ENCODE data around the gene GPR156.
"Not testable (repeated sequence)": the region's sequence is repeated elsewhere in the genome, so short reads cannot be mapped to it uniquely, and the experiment has no call there.

Gene GPR156

DNA sequence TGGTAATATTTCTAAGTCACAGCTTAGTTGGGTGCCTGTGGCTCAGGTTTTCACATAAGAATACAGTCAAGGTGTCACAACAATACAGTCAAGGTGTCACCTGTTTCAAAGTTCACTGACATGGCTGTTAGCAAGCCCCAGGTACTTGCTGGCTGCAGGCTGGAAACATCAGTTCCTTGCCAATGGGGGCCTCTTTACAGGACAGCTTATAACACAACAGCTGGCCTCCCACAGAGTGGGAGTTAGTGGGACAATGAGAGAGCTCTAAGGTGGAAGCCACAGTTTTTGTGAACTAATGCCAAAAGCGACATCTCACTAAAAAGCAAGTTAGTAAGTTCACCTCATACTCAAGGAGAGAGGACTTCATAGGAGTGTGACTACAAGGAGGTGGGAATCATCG, 45.4 kb downstream of the GPR156 start:
- H3K4me3 Mint-ChIP-seq = no peak overlapping the region
- no peaks in the 10 kb centered on the region for H3K36me3 Mint-ChIP-seq
- H3K27ac Mint-ChIP-seq = no peak overlapping the region
- no peaks in the 10 kb centered on the region for H3K9me3 Mint-ChIP-seq
- DNase-seq = no peak
- CTCF ChIA-PET = interaction anchor here (1.0 to 1.1 kb wide), 2 partner anchors 178 to 179 kb away, joined by 3 to 5 read pairs; no protein-coding TSS in a partner anchor
- no peaks in the 10 kb centered on the region for H3K4me1 Mint-ChIP-seq
- peaks cover 32% of the 10 kb centered on the region for H3K27me3 Mint-ChIP-seq

DNA sequence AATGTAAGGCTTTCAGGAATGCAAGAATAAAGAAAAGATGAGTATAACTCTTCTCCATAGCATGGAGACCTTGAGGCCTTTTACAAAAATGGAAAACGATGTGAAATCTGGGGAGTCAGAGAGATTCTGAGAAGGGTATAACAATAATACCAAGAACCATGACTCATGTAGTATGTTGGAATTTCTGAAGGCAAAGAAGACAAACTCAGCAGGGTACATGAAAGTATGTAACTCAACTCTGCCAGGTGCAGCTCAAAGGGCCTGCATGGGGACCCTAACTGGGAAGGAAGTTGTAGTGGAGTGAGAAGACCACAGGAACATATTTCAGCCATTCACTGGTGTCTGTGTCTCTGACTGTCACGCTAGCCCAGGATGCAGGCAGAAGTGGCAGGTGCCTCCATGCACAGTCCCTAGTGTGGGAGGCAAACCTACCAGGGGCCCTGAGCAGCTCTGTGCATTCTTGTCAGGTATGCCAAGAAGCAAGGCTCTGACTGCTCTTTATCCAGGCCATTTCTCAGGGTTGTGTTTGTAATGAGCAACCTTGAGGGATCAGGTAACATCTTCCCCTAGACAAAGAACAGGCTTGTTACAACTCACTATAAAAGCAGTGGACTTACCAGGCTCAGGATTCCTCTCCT, 57.2 kb downstream of the GPR156 start:
- Mint-ChIP-seq H3K9me3 (no peaks in the 10 kb centered on the region), H3K36me3 (no peaks in the 10 kb centered on the region), H3K4me3 (no peak overlapping the region), H3K4me1 (peaks cover 3% of the 10 kb centered on the region), H3K27ac (no peak overlapping the region), H3K27me3 (peaks cover 7% of the 10 kb centered on the region)
- no peak for DNase-seq
- CTCF ChIA-PET = interaction anchor here (0.5 to 1.3 kb wide), 2 partner anchors 16 to 62 kb away, joined by 3 read pairs; no protein-coding TSS in a partner anchor

DNA sequence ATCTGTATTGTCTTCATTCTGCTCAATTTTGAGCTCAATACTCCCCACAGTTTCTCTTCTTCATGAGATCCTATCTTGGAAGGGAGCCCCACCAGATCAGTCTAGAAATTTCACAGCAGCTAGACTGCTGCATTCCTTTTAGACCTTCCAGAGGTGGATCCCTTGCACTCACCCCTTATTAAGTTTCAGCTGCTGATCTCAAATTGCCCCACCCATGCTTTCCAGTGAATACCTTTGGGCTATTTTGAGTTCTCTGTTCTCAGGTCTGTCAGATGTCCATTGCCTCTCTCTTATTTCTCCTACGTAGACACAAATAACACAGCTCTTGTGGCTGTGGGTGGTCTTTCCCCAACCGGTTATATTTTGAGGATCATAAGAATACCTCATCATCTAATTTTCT, 60.8 kb downstream of the GPR156 start:
- Mint-ChIP-seq H3K36me3 (no peaks in the 10 kb centered on the region), H3K4me1 (peaks cover 3% of the 10 kb centered on the region)
- CTCF ChIA-PET = no interaction called here

DNA sequence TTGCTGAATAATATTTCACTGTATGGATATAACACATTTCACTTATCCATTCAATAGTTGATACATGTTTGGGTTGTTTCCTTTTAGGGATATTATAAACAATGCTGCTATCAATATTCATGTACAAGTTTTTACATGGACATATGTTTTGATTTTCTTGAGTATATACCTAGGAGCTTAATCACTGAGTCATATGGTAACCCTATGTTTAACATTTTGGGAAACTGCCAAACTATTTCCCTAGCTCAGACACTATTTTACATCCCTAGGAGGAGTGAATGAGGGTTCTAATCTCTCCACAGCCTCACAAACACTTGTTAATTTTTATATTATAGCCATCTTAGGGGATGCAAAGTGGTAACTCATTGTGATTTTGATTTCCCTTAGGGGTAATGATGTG, 66.0 kb downstream of the GPR156 start:
- H3K4me1 Mint-ChIP-seq = no peaks in the 10 kb centered on the region

More for the DNA sequence above, 60.8 kb downstream of the GPR156 start:
- H3K27ac Mint-ChIP-seq = no peak overlapping the region
- DNase-seq = no peak
- H3K27me3 Mint-ChIP-seq = peaks cover 3% of the 10 kb centered on the region
- no peak overlapping the region for H3K4me3 Mint-ChIP-seq
- H3K9me3 Mint-ChIP-seq = peaks cover 2% of the 10 kb centered on the region

DNA sequence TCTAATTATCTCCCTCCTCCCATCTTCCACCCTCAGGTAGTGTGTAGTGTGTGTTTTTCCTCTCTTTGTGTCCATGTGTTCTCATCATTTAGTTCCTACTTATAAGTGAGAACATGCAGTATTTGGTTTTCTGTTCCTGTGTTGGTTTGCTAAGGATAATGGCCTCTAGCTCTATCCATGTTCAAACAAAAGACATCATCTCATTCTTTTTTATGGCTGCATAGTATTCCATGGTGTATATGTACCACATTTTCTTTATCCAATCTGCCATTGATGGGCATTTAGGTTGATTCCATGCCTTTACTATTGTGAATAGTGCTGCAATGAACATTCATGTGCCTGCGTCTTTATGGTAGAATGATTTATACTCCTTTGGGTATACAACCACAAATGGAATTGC, 68.4 kb downstream of the GPR156 start:
- H3K4me1 Mint-ChIP-seq, H3K36me3 Mint-ChIP-seq, H3K9me3 Mint-ChIP-seq, CTCF ChIA-PET, DNase-seq, H3K27ac Mint-ChIP-seq, H3K4me3 Mint-ChIP-seq, H3K27me3 Mint-ChIP-seq: not testable (repeated sequence)

More for the DNA sequence above, 66.0 kb downstream of the GPR156 start:
- Mint-ChIP-seq H3K27me3 (peaks cover under 1% of the 10 kb centered on the region), H3K4me3 (no peak overlapping the region), H3K27ac (no peak overlapping the region), H3K36me3 (no peaks in the 10 kb centered on the region), H3K9me3 (peaks cover 2% of the 10 kb centered on the region)
- CTCF ChIA-PET = no interaction called here
- DNase-seq = no peak

DNA sequence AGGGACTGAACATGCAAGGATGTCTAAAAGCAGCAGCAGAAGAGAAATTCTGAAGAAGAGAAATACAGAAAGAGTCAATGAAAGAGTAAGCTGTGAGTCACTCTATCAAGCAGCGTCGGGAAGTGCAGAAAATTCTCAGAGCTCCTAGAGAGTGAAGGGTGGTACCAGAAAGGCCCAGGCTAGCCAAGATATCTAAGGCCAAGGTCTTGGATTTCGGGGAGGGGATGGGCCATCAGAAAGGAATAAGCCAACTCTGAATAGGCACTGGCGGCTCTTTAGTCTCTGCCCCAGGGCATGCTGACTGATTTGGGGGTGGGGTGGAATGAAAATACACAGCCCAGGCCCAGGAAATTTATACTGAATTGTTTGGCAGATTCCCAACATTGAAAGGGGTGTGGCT, 70.8 kb downstream of the GPR156 start:
- Mint-ChIP-seq H3K9me3 (no peaks in the 10 kb centered on the region), H3K36me3 (no peaks in the 10 kb centered on the region), H3K4me3 (no peak overlapping the region), H3K27me3 (peaks cover 4% of the 10 kb centered on the region), H3K27ac (no peak overlapping the region), H3K4me1 (no peaks in the 10 kb centered on the region)
- no peak for DNase-seq
- CTCF ChIA-PET = no interaction called here

DNA sequence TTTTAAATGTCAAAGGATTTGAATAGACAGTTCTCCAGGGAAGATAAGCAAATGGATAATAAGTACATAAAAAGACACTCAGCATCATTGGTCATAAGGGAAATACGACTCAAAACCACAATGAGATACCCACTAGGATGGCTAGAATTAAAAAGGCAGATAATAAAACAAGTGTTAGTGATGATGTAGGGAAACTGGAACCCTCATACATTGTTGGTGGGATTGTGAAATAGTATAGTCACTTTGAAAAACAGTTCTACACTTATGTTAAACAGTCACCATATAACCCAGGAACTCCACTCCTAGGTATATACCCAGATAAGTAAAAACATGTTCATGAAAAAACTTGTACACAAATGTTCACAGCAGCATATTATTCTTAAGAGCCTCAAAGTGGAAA, 72.5 kb downstream of the GPR156 start:
- no peak overlapping the region for H3K4me3 Mint-ChIP-seq
- DNase-seq = no peak
- CTCF ChIA-PET = no interaction called here
- no peaks in the 10 kb centered on the region for H3K4me1 Mint-ChIP-seq
- H3K9me3 Mint-ChIP-seq = no peaks in the 10 kb centered on the region
- peaks cover 4% of the 10 kb centered on the region for H3K27me3 Mint-ChIP-seq
- no peaks in the 10 kb centered on the region for H3K36me3 Mint-ChIP-seq
- H3K27ac Mint-ChIP-seq = no peak overlapping the region

DNA sequence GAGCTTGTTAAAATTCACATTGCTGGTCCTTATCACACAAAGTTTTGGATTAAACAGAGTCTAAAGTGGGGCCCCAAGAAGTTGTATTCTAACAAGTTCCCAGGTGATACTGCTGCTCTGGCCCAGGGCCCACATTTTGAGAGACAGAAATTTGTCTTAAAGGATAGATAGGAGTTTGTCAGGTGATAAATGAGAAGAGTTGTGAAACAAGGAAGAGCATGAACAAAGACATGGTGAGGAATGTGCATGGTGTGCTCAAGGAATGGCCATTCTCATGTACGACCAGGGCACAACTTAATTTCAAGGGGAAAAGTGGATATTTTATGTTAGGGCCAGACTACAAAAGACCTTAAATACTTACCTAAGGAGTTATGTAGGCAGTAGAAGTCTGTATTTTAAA, 75.6 kb downstream of the GPR156 start:
- no peak for DNase-seq
- CTCF ChIA-PET = no interaction called here
- no peaks in the 10 kb centered on the region for H3K36me3 Mint-ChIP-seq
- H3K9me3 Mint-ChIP-seq = no peaks in the 10 kb centered on the region
- H3K27me3 Mint-ChIP-seq = peaks cover 4% of the 10 kb centered on the region
- no peak overlapping the region for H3K27ac Mint-ChIP-seq
- no peak overlapping the region for H3K4me3 Mint-ChIP-seq
- no peaks in the 10 kb centered on the region for H3K4me1 Mint-ChIP-seq

DNA sequence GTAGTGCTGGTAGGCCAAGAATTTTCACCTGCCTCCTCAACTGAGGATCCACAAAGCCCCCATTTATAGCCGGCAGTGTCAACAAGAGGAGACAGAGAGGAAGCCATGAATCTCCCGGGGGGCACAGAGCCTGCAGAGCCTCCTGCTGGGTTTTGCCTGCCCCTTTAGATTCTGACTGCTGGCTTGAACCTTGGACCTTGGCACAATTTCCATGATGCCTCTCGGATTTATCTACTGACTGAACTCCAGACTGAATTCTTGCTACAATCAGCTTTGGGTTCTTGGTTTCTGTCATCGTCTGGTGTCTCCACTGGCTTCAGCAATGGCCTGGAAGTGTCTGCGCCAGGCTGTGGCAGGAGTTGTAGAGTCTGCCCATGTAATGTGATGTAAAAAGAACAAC, 80.7 kb downstream of the GPR156 start:
- Mint-ChIP-seq H3K4me3 (no peak overlapping the region), H3K27me3 (no peaks in the 10 kb centered on the region), H3K4me1 (no peaks in the 10 kb centered on the region), H3K27ac (peak overlapping the region; percentile 16), H3K36me3 (no peaks in the 10 kb centered on the region), H3K9me3 (no peaks in the 10 kb centered on the region)
- DNase-seq = no peak
- CTCF ChIA-PET = no interaction called here

DNA sequence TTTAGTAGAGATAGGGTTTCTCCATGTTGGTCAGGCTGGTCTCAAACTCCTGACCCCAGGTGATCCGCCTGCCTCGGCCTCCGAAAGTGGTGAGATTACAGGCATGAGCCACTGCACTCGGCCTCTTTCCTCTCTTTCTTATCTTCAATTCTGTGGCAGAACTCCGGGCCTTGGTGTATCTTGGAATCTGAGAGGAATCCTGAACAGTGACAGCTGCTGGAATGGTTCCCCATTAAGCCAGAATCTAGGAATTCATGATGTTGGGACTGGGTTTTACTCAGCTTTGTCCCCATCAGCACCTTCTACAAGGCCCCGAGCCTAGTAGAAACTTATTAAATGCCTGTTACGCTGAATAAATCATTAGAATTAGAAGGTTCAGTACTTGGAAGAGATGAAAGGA, 81.4 kb downstream of the GPR156 start:
- Mint-ChIP-seq H3K9me3 (no peaks in the 10 kb centered on the region), H3K4me3 (no peak overlapping the region)
- CTCF ChIA-PET = no interaction called here

DNA sequence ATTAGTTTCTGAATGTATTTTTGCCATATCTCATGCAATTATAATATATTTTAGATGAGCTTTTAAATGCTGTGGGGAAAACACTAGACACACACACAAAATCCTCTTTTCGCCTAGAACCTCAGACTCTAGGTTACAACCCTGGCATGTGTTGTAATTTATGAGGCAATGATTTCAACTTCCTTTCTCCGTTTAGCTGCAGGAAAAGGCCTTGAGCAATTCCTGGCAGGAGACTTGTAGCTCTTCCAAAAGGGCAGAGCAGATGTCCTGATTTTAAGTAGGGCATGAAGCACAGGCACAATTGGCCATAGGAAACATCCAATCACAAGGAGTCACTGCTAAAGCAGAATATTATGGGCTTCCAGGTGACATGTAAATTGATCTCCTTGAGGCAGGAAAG, 82.0 kb downstream of the GPR156 start:
- H3K4me1 Mint-ChIP-seq = no peaks in the 10 kb centered on the region
- H3K27me3 Mint-ChIP-seq = no peaks in the 10 kb centered on the region
- H3K9me3 Mint-ChIP-seq = no peaks in the 10 kb centered on the region
- no peaks in the 10 kb centered on the region for H3K36me3 Mint-ChIP-seq
- H3K4me3 Mint-ChIP-seq = no peak overlapping the region
- no peak overlapping the region for H3K27ac Mint-ChIP-seq
- CTCF ChIA-PET = no interaction called here
- DNase-seq = no peak

More for the DNA sequence above, 81.4 kb downstream of the GPR156 start:
- Mint-ChIP-seq H3K27me3 (no peaks in the 10 kb centered on the region), H3K36me3 (no peaks in the 10 kb centered on the region), H3K27ac (no peak overlapping the region), H3K4me1 (no peaks in the 10 kb centered on the region)
- no peak for DNase-seq

DNA sequence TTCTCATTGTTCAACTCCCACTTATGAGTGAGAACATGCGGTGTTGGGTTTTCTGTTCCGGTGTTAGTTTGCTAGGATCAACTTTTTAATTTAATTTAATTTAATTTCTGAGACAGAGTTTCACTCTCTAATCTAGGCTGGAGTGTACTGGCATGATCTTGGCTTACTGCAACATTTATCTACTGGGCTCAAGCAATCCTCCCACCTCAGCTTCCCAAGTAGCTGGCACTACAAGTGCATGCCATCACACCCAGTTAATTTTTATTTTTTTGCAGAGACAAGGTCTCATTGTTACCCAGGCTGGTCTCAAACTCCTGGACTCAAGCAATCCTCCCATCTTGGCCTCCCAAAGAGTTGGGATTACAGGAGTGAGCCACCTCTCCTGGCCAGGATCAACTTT, 82.7 kb downstream of the GPR156 start:
- DNase-seq = no peak
- CTCF ChIA-PET = no interaction called here
- Mint-ChIP-seq H3K27ac (no peak overlapping the region), H3K4me1 (no peaks in the 10 kb centered on the region), H3K27me3 (no peaks in the 10 kb centered on the region), H3K9me3 (no peaks in the 10 kb centered on the region), H3K36me3 (no peaks in the 10 kb centered on the region), H3K4me3 (no peak overlapping the region)

DNA sequence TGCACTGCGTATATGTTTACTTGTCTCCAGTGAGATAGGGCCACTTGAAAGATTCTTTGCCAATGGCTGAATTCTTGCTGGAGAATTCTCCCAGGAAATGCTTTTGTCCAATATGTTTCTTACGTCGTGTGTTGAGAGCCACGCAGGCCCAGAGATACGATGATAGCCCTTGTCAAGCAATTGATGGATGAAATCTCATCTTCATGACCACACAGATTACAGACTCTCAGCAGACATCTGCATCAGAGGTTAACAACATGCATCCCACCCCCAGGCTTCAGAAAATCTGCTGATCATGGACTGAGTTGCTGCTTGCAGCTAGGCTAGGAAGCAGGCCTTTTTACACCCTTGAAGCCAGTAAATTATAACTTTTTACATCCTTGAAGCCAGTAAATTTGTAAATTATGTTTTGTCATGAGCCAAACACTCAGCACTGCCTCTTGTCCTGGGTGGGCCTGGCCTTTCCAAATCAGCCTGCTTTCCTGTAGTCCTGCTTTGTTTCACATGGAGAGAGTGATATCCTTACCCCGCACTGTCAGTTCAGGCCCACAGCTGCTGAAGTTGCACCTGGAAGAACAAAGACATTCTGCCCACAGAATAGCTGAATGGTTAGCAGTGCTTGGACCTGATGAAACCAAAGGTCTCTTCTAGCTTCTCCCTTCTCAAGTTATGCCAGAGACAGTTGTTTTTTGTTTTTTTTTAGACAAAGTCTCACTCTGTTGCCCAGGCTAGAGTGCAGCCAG, 84.4 kb downstream of the GPR156 start:
- no peaks in the 10 kb centered on the region for H3K27me3 Mint-ChIP-seq
- H3K36me3 Mint-ChIP-seq = no peaks in the 10 kb centered on the region
- no peaks in the 10 kb centered on the region for H3K4me1 Mint-ChIP-seq
- CTCF ChIA-PET = interaction anchor here (1.4 kb wide), 1 partner anchor 381 kb away, joined by 4 read pairs; no protein-coding TSS in a partner anchor
- H3K27ac Mint-ChIP-seq = no peak overlapping the region
- DNase-seq = no peak
- no peaks in the 10 kb centered on the region for H3K9me3 Mint-ChIP-seq
- no peak overlapping the region for H3K4me3 Mint-ChIP-seq

DNA sequence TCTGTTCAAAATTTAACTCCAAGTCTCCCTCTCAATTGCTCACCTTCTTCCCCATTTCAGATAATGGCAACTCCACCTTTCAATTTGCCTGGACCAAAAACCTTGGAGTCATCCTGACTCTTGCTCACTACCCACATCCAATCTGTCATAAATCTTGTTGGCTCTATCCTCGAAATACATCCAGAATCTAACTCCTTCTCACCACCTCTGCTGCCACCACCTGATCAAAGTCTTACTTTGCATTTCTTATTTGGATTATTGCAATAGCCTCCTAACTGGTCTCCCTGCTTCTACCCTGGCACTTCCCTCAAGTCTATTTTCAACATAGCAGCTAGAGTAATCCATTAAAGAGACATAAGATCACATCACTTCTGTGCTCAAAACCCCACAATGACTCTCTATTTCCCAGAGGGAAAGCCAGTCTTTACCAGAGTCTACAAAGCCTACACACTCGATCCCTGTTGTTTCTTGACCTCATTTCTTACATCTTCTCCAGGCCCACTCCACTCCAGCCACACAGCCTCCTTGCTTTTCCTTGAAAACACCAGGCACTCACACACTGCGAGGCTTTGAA, 86.6 kb downstream of the GPR156 start:
- H3K4me3 Mint-ChIP-seq = no peak overlapping the region
- CTCF ChIA-PET = interaction anchor here (0.9 to 1.2 kb wide), 4 partner anchors 51 to 379 kb away, joined by 3 to 4 read pairs (median 3); no protein-coding TSS in a partner anchor
- no peaks in the 10 kb centered on the region for H3K27me3 Mint-ChIP-seq
- no peak overlapping the region for H3K27ac Mint-ChIP-seq
- H3K4me1 Mint-ChIP-seq = no peaks in the 10 kb centered on the region
- H3K9me3 Mint-ChIP-seq = no peaks in the 10 kb centered on the region
- DNase-seq = no peak
- H3K36me3 Mint-ChIP-seq = no peaks in the 10 kb centered on the region

DNA sequence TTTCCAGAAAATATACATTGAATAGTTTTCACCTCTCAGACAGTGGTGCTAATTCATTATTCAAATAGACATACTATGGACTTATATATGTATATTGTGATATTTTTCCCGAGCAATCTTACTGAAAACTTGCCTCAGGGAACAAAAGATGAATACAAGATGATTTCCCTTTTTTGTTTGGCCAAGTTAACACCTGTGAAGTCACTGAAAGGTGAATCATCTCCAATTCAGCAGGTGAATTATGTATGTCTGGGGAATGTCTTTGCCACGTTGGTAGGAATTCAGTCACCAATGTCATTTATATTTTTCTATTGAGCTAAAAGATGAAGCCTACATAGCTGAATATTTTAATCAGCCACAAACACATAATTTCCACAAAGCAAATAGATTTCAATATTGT, 88.2 kb downstream of the GPR156 start:
- no peaks in the 10 kb centered on the region for H3K9me3 Mint-ChIP-seq
- no peak overlapping the region for H3K27ac Mint-ChIP-seq
- no peaks in the 10 kb centered on the region for H3K36me3 Mint-ChIP-seq
- CTCF ChIA-PET = interaction anchor here (1.0 kb wide), 1 partner anchor 366 kb away, joined by 3 read pairs; no protein-coding TSS in a partner anchor
- H3K27me3 Mint-ChIP-seq = peaks cover 7% of the 10 kb centered on the region
- no peak for DNase-seq
- H3K4me3 Mint-ChIP-seq = no peak overlapping the region
- no peaks in the 10 kb centered on the region for H3K4me1 Mint-ChIP-seq

Data from activated naive CD4-positive, alpha-beta T cell treated with anti-CD3 and anti-CD28 coated beads, Interleukin-2, amount 10 ng/mL, durations not matched to agents 7 days and 5 days (primary cell).